Brain microvascular endothelial cell (primary cell): ENCODE measurements around the gene SOCS4.

Experiments
- DNase-seq: peaks from one replicate; pipeline ENCODE4 v3.0.0-alpha.2; 2020
- H3K27ac ChIP-seq: fragments of 250-450 bp; sonication (Bioruptor Pico); 2 replicates; pipeline ENCODE4 v1.5.1; 2020; ENCODE audit warnings: mild to moderate bottlenecking, moderate library complexity
- H3K27me3 ChIP-seq: fragments of 250-450 bp; sonication (Bioruptor Pico); replicated peaks from 2 replicates; pipeline ENCODE4 v1.5.1; 2020; ENCODE audit warnings: mild to moderate bottlenecking
- H3K36me3 ChIP-seq: fragments of 250-450 bp; sonication (Bioruptor Pico); replicated peaks from 2 replicates; pipeline ENCODE4 v1.5.1; 2020; ENCODE audit warnings: mild to moderate bottlenecking
- H3K4me3 ChIP-seq: 2 replicates; pipeline ENCODE4 v1.5.1; 2011; ENCODE audit warnings: low read depth, mild to moderate bottlenecking, control low read depth, low read length, moderate library complexity
- CTCF ChIP-seq: IDR thresholded peaks from 2 replicates; pipeline ENCODE4 v1.5.1; 2011; ENCODE audit warnings: low read depth, mild to moderate bottlenecking, moderate library complexity, low read length, control low read depth, inconsistent platforms; ENCODE audit errors: missing control alignments
- in situ Hi-C: cut with HindIII; loops from 2 replicates; pipeline ENCODE4 v1.10.0; 2017; ENCODE audit warnings: low sequenced_read_pairs, low pct_ligation_motif_present

Gene SOCS4

GRCh38 chr14:55097881-55098560 lies 71.0 kb downstream of the SOCS4 start:
- DNase-seq, result no peak
- Histone ChIP-seq H3K4me3 (no peak overlapping the region), H3K36me3 (no peaks in the 10 kb centered on the region), H3K27me3 (no peaks in the 10 kb centered on the region), H3K27ac (no peak overlapping the region)
- TF ChIP-seq CTCF, result no peak
- in situ Hi-C loops, result no loop called here

GRCh38 chr14:55098561-55098898 lies 71.5 kb downstream of the SOCS4 start:
- DNase-seq, result no peak
- in situ Hi-C loops, result no loop called here
- Histone ChIP-seq H3K27ac (no peak overlapping the region), H3K27me3 (no peaks in the 10 kb centered on the region), H3K36me3 (no peaks in the 10 kb centered on the region), H3K4me3 (no peak overlapping the region)
- no peak for TF ChIP-seq CTCF
